Effector CD8-positive, alpha-beta T cell (primary cell): Measurements from ENCODE around the gene ZNF98.

Experiments used
- DNase-seq: peaks from one replicate; lab custom pipeline; 2025; lab: John Stamatoyannopoulos, UW
- total RNA-seq, 4 experiments: gene quantifications; one replicate each; lab custom pipeline; 2026; lab: John Stamatoyannopoulos, UW

Gene ZNF98
- 0 reads per million in 4 experiments for total RNA-seq

- no peak for DNase-seq
These were observed at the start of gene ZNF98 for GRCh38 chr19:22422211-22422610. ZNF98 (minus strand) TSS chr19:22422346; CDS start chr19:22422224, 122 bp downstream.

GRCh38 chr19:22446605-22447004 lies 24.5 kb upstream of the ZNF98 start:
- no peak for DNase-seq

- no peak for DNase-seq
These were observed 15.9 kb upstream of the ZNF98 start for GRCh38 chr19:22438011-22438410.

- DNase-seq, result no peak
These were observed 6.1 kb upstream of the ZNF98 start for GRCh38 chr19:22427960-22428913.

- no peak for DNase-seq
These were observed 5.4 kb upstream of the ZNF98 start for GRCh38 chr19:22427547-22427946.

- DNase-seq, result no peak
These were observed 4.8 kb upstream of the ZNF98 start for GRCh38 chr19:22426901-22427300.

- no peak for DNase-seq
These were observed 349 bp downstream of the ZNF98 start for GRCh38 chr19:22421797-22422196.

- no peak for DNase-seq
These were observed 67.5 kb downstream of the ZNF98 start for GRCh38 chr19:22354665-22355064.
